GM12875 (cell line): Measurements from ENCODE around the gene AOAH.

Experiments
- H3K4me3 ChIP-seq: one replicate; pipeline ENCODE4 v1.5.1; 2011; ENCODE audit warnings: low read depth, low read length, control low read depth
- CTCF ChIP-seq: IDR thresholded peaks from 2 replicates; pipeline ENCODE4 v1.5.1; 2011; ENCODE audit warnings: low read depth, mild to moderate bottlenecking, control low read depth, inconsistent platforms, low read length, moderate library complexity, borderline replicate concordance; ENCODE audit not compliant: insufficient read depth

The AOAH gene

GRCh38 chr7:36532981-36533499 lies 191.3 kb downstream of the AOAH start:
- H3K4me3 ChIP-seq = no peak overlapping the region
- no peak for TF ChIP-seq CTCF

GRCh38 chr7:36531951-36532350 lies 192.3 kb downstream of the AOAH start:
- no peak for TF ChIP-seq CTCF
- no peak overlapping the region for H3K4me3 ChIP-seq

- no peak overlapping the region for H3K4me3 ChIP-seq
- TF ChIP-seq CTCF = no peak
These were observed 193.8 kb downstream of the AOAH start for GRCh38 chr7:36530456-36530855.

- no peak overlapping the region for H3K4me3 ChIP-seq
- no peak for TF ChIP-seq CTCF
These were observed 196.8 kb downstream of the AOAH start for GRCh38 chr7:36527549-36527913.

GRCh38 chr7:36526863-36527548 lies 197.3 kb downstream of the AOAH start:
- TF ChIP-seq CTCF = no peak

GRCh38 chr7:36523371-36524101 lies 200.8 kb downstream of the AOAH start:
- TF ChIP-seq CTCF = no peak

More at GRCh38 chr7:36526863-36527548, 197.3 kb downstream of the AOAH start:
- H3K4me3 ChIP-seq = no peak overlapping the region

More at GRCh38 chr7:36523371-36524101, 200.8 kb downstream of the AOAH start:
- no peak overlapping the region for H3K4me3 ChIP-seq
